HFF-Myc (cell line): ENCODE measurements around the gene TNFSF18.

Source experiments
- DNase-seq: peaks from one replicate; pipeline ENCODE4 v3.0.0-alpha.2; 2011; ENCODE audit warnings: low read depth; ENCODE audit errors: extremely low read depth
- H3K4me3 ChIP-seq: replicated peaks from 2 replicates; pipeline ENCODE4 v1.5.1; 2011; ENCODE audit warnings: low read depth, mild to moderate bottlenecking, control low read depth, low read length
- TF ChIP-seq, protein P1 (sequence below): IDR thresholded peaks from 2 replicates; pipeline ENCODE4 v1.5.1; 2012; ENCODE audit warnings: mild to moderate bottlenecking, low read depth, low read length, control low read depth; ENCODE audit errors: missing control alignments

Gene TNFSF18

DNA sequence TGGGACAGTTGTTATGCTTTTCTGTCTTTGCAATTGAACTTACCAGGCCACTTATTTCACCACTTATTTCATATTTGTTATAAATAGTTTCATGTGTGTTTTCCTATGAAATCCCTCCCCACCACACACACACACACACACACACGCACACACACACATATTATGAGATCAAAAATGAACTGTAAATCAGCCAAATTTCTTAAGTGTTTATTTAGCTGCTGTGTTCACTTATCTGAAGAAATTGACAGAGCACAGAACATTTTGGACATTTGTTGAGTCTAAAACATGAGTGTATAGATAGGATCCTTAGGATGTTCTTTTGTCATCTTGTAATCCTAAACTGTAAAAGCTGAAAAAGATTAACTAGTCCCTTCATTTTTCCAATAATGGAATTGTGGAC lies 7.8 kb upstream of the TNFSF18 start:
- no peak overlapping the region for H3K4me3 ChIP-seq
- TF ChIP-seq, protein P1, sequence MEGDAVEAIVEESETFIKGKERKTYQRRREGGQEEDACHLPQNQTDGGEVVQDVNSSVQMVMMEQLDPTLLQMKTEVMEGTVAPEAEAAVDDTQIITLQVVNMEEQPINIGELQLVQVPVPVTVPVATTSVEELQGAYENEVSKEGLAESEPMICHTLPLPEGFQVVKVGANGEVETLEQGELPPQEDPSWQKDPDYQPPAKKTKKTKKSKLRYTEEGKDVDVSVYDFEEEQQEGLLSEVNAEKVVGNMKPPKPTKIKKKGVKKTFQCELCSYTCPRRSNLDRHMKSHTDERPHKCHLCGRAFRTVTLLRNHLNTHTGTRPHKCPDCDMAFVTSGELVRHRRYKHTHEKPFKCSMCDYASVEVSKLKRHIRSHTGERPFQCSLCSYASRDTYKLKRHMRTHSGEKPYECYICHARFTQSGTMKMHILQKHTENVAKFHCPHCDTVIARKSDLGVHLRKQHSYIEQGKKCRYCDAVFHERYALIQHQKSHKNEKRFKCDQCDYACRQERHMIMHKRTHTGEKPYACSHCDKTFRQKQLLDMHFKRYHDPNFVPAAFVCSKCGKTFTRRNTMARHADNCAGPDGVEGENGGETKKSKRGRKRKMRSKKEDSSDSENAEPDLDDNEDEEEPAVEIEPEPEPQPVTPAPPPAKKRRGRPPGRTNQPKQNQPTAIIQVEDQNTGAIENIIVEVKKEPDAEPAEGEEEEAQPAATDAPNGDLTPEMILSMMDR = no peak
- DNase-seq = no peak

DNA sequence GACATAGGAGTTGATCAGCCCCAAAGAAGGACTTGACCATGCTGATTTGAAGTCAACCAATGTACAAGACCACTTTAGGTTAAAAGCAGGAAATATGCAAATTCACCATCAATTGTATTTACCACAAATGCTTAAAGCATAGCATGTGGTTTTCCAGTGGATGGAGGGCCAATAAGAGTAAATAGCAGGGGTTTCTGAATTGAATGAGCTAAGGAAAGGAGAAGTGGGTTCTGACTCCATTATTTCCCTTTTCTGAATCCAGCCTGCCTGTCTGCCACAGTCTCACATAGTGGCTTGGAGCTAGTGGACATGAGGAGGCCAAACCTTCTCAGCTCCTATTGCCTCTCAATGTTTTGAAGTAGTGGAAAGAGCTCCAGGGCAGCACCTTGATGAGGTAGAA lies 7.2 kb upstream of the TNFSF18 start:
- no peak overlapping the region for H3K4me3 ChIP-seq
- TF ChIP-seq, protein P1 = no peak
- DNase-seq = no peak

DNA sequence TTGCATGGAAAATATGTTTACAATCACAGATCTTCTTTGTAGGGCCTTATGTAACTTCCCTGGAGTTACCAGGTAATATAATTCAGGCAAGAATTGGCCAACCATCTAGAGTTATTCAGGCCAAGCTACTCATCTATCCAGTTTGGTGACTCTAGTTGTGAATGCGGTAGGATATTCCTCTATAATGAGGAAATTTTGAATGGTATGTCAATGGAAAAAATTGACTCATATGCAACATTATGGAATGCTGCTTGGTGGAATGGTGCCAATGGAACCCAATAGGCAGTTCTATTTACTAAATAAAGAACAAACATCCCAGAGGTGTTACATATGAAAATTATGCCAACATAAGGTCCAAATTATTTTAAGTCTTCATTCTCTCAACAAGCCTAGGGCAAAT lies 5.6 kb upstream of the TNFSF18 start:
- no peak overlapping the region for H3K4me3 ChIP-seq
- TF ChIP-seq, protein P1 = no peak
- DNase-seq = no peak

DNA sequence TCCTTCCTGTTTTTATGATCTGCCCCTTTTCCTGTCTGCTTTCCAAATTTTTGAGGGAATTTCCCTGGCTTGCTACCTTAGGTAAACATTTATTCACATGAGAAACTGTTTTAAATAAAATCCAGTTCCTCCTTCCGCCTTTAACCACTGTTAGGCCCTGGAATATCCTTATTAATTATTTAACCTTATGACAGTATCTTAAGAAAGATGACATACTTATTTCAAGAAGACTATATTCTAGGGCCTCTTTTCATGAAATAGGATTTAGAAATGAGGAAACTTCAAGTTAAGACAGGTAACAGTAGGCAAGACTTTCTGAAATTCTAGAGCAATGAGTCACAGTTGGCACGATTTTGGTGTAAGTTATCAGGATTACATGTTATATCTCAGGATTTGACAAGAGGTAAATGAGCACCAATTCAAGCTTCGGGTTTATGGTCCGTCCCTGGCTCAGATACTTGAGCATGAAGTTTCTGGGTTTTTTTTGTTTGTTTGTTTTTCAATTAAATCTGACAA lies 2.0 kb upstream of the TNFSF18 start:
- H3K4me3 ChIP-seq = no peak overlapping the region
- no peak for DNase-seq
- TF ChIP-seq, protein P1 = no peak

DNA sequence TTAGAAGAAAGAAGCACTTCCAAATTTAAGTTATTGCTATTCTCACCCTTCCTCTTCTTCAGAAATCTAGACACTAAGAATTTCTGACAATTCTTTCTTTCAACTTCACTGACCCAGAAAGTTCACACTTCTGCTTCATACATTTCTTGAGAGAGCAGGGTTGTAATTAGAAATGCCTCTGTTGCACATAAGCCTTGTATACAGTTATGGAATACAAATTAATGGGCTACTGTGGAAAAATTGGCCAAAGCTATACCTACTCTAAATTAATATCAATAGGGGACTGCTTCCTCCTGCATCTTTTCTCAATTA lies 1.5 kb downstream of the TNFSF18 start:
- TF ChIP-seq, protein P1 = no peak
- no peak overlapping the region for H3K4me3 ChIP-seq
- DNase-seq = no peak

DNA sequence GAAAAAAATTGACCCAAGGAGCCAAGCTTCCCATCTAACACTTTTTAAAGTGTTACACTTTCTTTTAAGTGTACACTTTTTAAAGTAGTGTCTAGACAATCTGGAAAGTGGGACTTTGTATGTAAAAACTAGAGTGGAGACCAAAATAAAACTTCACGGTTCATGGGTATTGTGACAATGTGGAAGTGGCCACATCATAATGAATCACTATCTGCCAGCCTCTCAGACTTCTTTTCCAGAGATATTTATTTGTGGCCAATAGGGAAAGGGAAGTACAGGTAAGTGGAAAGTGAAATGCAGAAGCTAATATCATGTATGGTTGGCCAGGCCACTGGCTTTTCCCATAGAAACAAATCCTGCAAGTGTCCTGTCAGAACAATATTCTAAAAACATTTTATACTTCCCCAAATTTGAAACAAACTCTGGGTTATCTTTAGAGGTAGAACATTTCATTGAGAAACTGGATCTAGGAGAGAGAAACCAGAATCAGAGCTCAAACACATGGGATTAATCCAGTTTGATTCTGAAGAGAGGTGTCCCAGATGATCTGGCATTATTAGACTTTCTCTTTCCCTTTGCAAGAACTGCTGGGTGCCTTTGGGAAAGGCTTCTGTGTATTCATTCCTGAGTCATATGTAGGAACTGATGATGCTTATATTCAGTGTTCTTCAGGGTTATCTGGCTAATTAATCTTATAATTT lies 2.0 kb downstream of the TNFSF18 start:
- TF ChIP-seq, protein P1 = no peak
- DNase-seq = no peak
- no peak overlapping the region for H3K4me3 ChIP-seq

DNA sequence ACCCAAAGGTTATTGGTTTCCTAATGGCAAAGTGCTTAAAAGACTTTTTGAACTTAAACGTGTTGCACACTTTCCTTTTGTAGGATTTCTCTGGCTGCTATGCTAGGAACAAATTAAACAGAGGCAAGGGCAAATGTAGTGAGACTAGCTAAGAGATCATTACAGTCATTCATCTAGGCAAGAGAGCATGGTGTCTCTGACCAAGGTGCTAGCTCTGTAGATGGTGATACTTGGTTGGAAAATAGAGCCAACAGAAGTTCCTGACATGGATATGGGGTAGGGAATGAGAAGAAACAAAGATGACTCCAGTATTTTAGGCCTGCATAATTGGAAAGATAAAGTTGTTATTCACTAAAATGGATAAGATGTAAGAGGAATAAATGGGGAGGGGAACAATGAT lies 6.1 kb downstream of the TNFSF18 start:
- H3K4me3 ChIP-seq = no peak overlapping the region
- DNase-seq = no peak
- TF ChIP-seq, protein P1 = no peak
